ENCODE results near the gene ORAI3. TPM values are rescaled to one million over a fixed set of nuclear protein-coding genes. Genes with fewer than 3 reads are reported as not detected.

The ORAI3 gene
- total and polyA plus RNA-seq, 2 donors (not counting 1 experiment from before 2014, with no cell fraction given), result 41.1 to 74.1 TPM

GRCh38 chr16:30966033-30966619, 17.3 kb downstream of the ORAI3 start:
- Histone ChIP-seq H3K9me3 (ENCODE audit: control insufficient read depth, insufficient read depth, low read depth, low read length) (no peaks in the 10 kb centered on the region), H3K36me3 (ENCODE audit: control insufficient read depth, insufficient read depth, low read length) (peaks cover 42% of the 10 kb centered on the region), H3K9ac (ENCODE audit: insufficient read depth, low read length) (no peak overlapping the region), H3K4me1 (ENCODE audit: control insufficient read depth, extremely low read depth, insufficient read depth, low read length) (no peaks in the 10 kb centered on the region), H3K27ac (ENCODE audit: insufficient read depth, low read length) (no peak overlapping the region), H2AFZ (ENCODE audit: low read length) (no peak overlapping the region), H3K27me3 (ENCODE audit: control insufficient read depth, insufficient read depth, low read length) (no peaks in the 10 kb centered on the region), H3K4me3 (replicated peaks in 1 of 4; ENCODE audit: control extremely low read depth in 1 of 4, insufficient read depth in 1 of 4, low read depth in 3 of 4, low read length in 4 of 4) (no peak overlapping the region), H3K79me2 (ENCODE audit: control insufficient read depth, insufficient read depth, low read length) (no peaks in the 10 kb centered on the region), H4K20me1 (ENCODE audit: control insufficient read depth, extremely low read depth, insufficient read depth, low read length) (no peaks in the 10 kb centered on the region), H3K4me2 (ENCODE audit: extremely low read depth, insufficient read depth, low read length) (no peak overlapping the region)
- TF ChIP-seq EZH2 (IDR thresholded peaks at IDR 0.05; ENCODE audit: low read length, missing control alignments) (no peak), CTCF (conservative IDR thresholded peaks at IDR 0.05 in 1 of 2, IDR thresholded peaks at IDR 0.05 in 1 of 2; ENCODE audit: low read depth in 1 of 2, low read length in 2 of 2) (no peak)
- DNase-seq (ENCODE audit: low read depth in 2 of 2), result no peak

- TF ChIP-seq CTCF (conservative IDR thresholded peaks at IDR 0.05 in 1 of 2, IDR thresholded peaks at IDR 0.05 in 1 of 2; ENCODE audit: low read depth in 1 of 2, low read length in 2 of 2) (no peak), EZH2 (IDR thresholded peaks at IDR 0.05; ENCODE audit: low read length, missing control alignments) (no peak)
- Histone ChIP-seq H3K27me3 (ENCODE audit: control insufficient read depth, insufficient read depth, low read length) (no peaks in the 10 kb centered on the region), H3K4me3 (replicated peaks in 1 of 4; ENCODE audit: control extremely low read depth in 1 of 4, insufficient read depth in 1 of 4, low read depth in 3 of 4, low read length in 4 of 4) (no peak overlapping the region), H3K4me2 (ENCODE audit: extremely low read depth, insufficient read depth, low read length) (no peak overlapping the region), H4K20me1 (ENCODE audit: control insufficient read depth, extremely low read depth, insufficient read depth, low read length) (no peaks in the 10 kb centered on the region), H3K9ac (ENCODE audit: insufficient read depth, low read length) (no peak overlapping the region), H3K27ac (ENCODE audit: insufficient read depth, low read length) (no peak overlapping the region), H3K9me3 (ENCODE audit: control insufficient read depth, insufficient read depth, low read depth, low read length) (no peaks in the 10 kb centered on the region), H2AFZ (ENCODE audit: low read length) (no peak overlapping the region), H3K79me2 (ENCODE audit: control insufficient read depth, insufficient read depth, low read length) (no peaks in the 10 kb centered on the region), H3K36me3 (ENCODE audit: control insufficient read depth, insufficient read depth, low read length) (peaks cover 43% of the 10 kb centered on the region), H3K4me1 (ENCODE audit: control insufficient read depth, extremely low read depth, insufficient read depth, low read length) (no peaks in the 10 kb centered on the region)
- no peak for DNase-seq (ENCODE audit: low read depth in 2 of 2)
Observed at GRCh38 chr16:30967795-30968194, 18.9 kb downstream of the ORAI3 start.

- Histone ChIP-seq H3K4me2 (ENCODE audit: extremely low read depth, insufficient read depth, low read length) (no peak overlapping the region), H3K79me2 (ENCODE audit: control insufficient read depth, insufficient read depth, low read length) (no peaks in the 10 kb centered on the region), H2AFZ (ENCODE audit: low read length) (no peak overlapping the region), H3K27ac (ENCODE audit: insufficient read depth, low read length) (no peak overlapping the region), H3K9me3 (ENCODE audit: control insufficient read depth, insufficient read depth, low read depth, low read length) (no peaks in the 10 kb centered on the region), H4K20me1 (ENCODE audit: control insufficient read depth, extremely low read depth, insufficient read depth, low read length) (no peaks in the 10 kb centered on the region), H3K27me3 (ENCODE audit: control insufficient read depth, insufficient read depth, low read length) (no peaks in the 10 kb centered on the region), H3K4me3 (replicated peaks in 1 of 4; ENCODE audit: control extremely low read depth in 1 of 4, insufficient read depth in 1 of 4, low read depth in 3 of 4, low read length in 4 of 4) (no peak overlapping the region), H3K4me1 (ENCODE audit: control insufficient read depth, extremely low read depth, insufficient read depth, low read length) (no peaks in the 10 kb centered on the region), H3K9ac (ENCODE audit: insufficient read depth, low read length) (no peak overlapping the region), H3K36me3 (ENCODE audit: control insufficient read depth, insufficient read depth, low read length) (peaks cover 48% of the 10 kb centered on the region)
- TF ChIP-seq EZH2 (IDR thresholded peaks at IDR 0.05; ENCODE audit: low read length, missing control alignments) (no peak), CTCF (conservative IDR thresholded peaks at IDR 0.05 in 1 of 2, IDR thresholded peaks at IDR 0.05 in 1 of 2; ENCODE audit: low read depth in 1 of 2, low read length in 2 of 2) (no peak)
- DNase-seq (ENCODE audit: low read depth in 2 of 2), result no peak
Observed at GRCh38 chr16:30969246-30969842, 20.5 kb downstream of the ORAI3 start.

Measured in fibroblast of lung (primary cell).